Endothelial cell of umbilical vein (primary cell): ENCODE results near the gene C13orf46. TPM values are rescaled to one million over a fixed set of nuclear protein-coding genes. Genes with fewer than 3 reads are reported as not detected.

ENCODE experiments used
- BruUV-seq: library from RNA; stranded (reverse); fragments of 400-500 nt; replicated peaks from 2 replicates; lab custom pipeline; 2021; lab: Mats Ljungman, UMichigan
- CTCF ChIA-PET: fragments of 300-600, 350-600 bp; sonication (Branson Sonifier 250); formaldehyde crosslinking; loops from one replicate; lab custom pipeline; 2021; ENCODE audit warnings: antibody characterized with exemption, inconsistent platforms; lab: Charles Lee
- POLR2A ChIA-PET: fragments of 300-600, 350-600 bp; sonication (Branson Sonifier 250); formaldehyde crosslinking; loops from one replicate; lab custom pipeline; 2021; ENCODE audit warnings: antibody characterized with exemption, inconsistent platforms; lab: Charles Lee
- DNase-seq: peaks from one replicate; pipeline ENCODE4 v3.0.0-alpha.2; 2011; ENCODE audit warnings: low read depth, low spot score
- FAIRE-seq: peaks from 2 replicates; lab custom pipeline; 2011; peaks lifted over from hg19 to GRCh38; lab: Jason Lieb, UNC
- H2AFZ ChIP-seq: 2 replicates; pipeline ENCODE4 v1.6.0; 2012; ENCODE audit warnings: low read depth, low read length, control low read depth, inconsistent platforms
- H3K27ac ChIP-seq: 2 replicates; pipeline ENCODE4 v1.5.1; 2011; ENCODE audit warnings: low read depth, mild to moderate bottlenecking, control low read depth, low read length, moderate library complexity; ENCODE audit not compliant: insufficient read depth
- H3K27me3 ChIP-seq, 2 experiments: 2 replicates each; pipeline versions ENCODE4 v1.6.0 to v1.6.1; 2011; ENCODE audit warnings: low read length in 2 of 2, mixed read lengths in 1 of 2; ENCODE audit not compliant: control insufficient read depth in 2 of 2, insufficient read depth in 2 of 2
- H3K36me3 ChIP-seq, 2 experiments: 2 replicates in 1 of 2; 3 replicates in 1 of 2; pipeline ENCODE4 v1.5.1; 2011; ENCODE audit warnings: low read length in 2 of 2, mild to moderate bottlenecking in 1 of 2, moderate library complexity in 1 of 2; ENCODE audit not compliant: control insufficient read depth in 2 of 2, insufficient read depth in 2 of 2; ENCODE audit errors: extremely low read depth in 1 of 2
- H3K4me1 ChIP-seq: 3 replicates; pipeline ENCODE4 v1.5.1; 2011; ENCODE audit warnings: mild to moderate bottlenecking, low read length; ENCODE audit not compliant: control insufficient read depth, insufficient read depth; ENCODE audit errors: extremely low read depth
- H3K4me2 ChIP-seq: 2 replicates; pipeline ENCODE4 v1.6.1; 2011; ENCODE audit warnings: low read length, control low read depth, mixed read lengths; ENCODE audit not compliant: insufficient read depth
- H3K4me3 ChIP-seq, 3 experiments: fragments of 200-600 bp in 1 of 3; sonication (generic), shearing (Covaris generic) in 1 of 3; replicated peaks in 1 of 3; 2 replicates each; pipeline ENCODE4 v1.5.1; 2011 to 2016; ENCODE audit warnings: control low read depth in 3 of 3, low read length in 3 of 3, mild to moderate bottlenecking in 2 of 3, inconsistent platforms in 1 of 3, low read depth in 1 of 3, moderate library complexity in 1 of 3; ENCODE audit not compliant: insufficient read depth in 1 of 3
- H3K79me2 ChIP-seq: 2 replicates; pipeline ENCODE4 v1.6.0; 2012; ENCODE audit warnings: low read length, inconsistent platforms; ENCODE audit not compliant: control insufficient read depth, insufficient read depth
- H3K9ac ChIP-seq: replicated peaks from 2 replicates; pipeline ENCODE3; 2011; ENCODE audit warnings: low read length, control low read depth; ENCODE audit not compliant: insufficient read depth; ENCODE audit errors: extremely low read depth
- H3K9me1 ChIP-seq: replicated peaks from 3 replicates; pipeline ENCODE4 v1.6.0; 2011; ENCODE audit warnings: mild to moderate bottlenecking, low read length; ENCODE audit not compliant: control insufficient read depth, insufficient read depth; ENCODE audit errors: extremely low read depth
- H3K9me3 ChIP-seq: replicated peaks from 2 replicates; pipeline ENCODE4 v1.5.1; 2012; ENCODE audit warnings: low read length, inconsistent platforms; ENCODE audit not compliant: control insufficient read depth, insufficient read depth
- H4K20me1 ChIP-seq: replicated peaks from 2 replicates; pipeline ENCODE3; 2011; ENCODE audit warnings: mild to moderate bottlenecking, low read length; ENCODE audit not compliant: control insufficient read depth, insufficient read depth; ENCODE audit errors: extremely low read depth
- CTCF ChIP-seq, 2 donors: IDR thresholded peaks; 1 replicate in 1 of 2; 2 replicates in 1 of 2; pipeline ENCODE4 v1.5.1; 2011; ENCODE audit warnings: low read length in 2 of 2, mild to moderate bottlenecking in 2 of 2, moderate library complexity in 2 of 2, control low read depth in 1 of 2, inconsistent platforms in 1 of 2, low read depth in 1 of 2; ENCODE audit not compliant: insufficient read depth in 1 of 2; ENCODE audit errors: extremely low read depth in 1 of 2
- EZH2 ChIP-seq: IDR thresholded peaks from 2 replicates; pipeline ENCODE4 v1.6.1; 2012; ENCODE audit warnings: borderline replicate concordance, low read depth, mild to moderate bottlenecking, moderate library complexity, low read length, inconsistent platforms; ENCODE audit not compliant: severe bottlenecking
- FOS ChIP-seq: IDR thresholded peaks from 2 replicates; pipeline ENCODE4 v1.6.1; 2011; ENCODE audit warnings: mild to moderate bottlenecking, low read length, moderate library complexity, borderline replicate concordance; ENCODE audit not compliant: insufficient read depth
- GATA2 ChIP-seq: IDR thresholded peaks from 2 replicates; pipeline ENCODE4 v1.7.0; 2011; ENCODE audit warnings: low read depth, mild to moderate bottlenecking, moderate library complexity, mixed read lengths, low read length; ENCODE audit not compliant: insufficient read length, insufficient read depth
- JUN ChIP-seq: IDR thresholded peaks from 2 replicates; pipeline ENCODE4 v1.6.1; 2011; ENCODE audit warnings: borderline replicate concordance, low read depth; ENCODE audit not compliant: insufficient read length, insufficient read depth
- MYC ChIP-seq: IDR thresholded peaks from one replicate; pipeline ENCODE4 v1.6.1; 2011; ENCODE audit warnings: mild to moderate bottlenecking, low read depth, low read length
- POLR2A ChIP-seq: IDR thresholded peaks from 2 replicates; pipeline ENCODE4 v1.6.1; 2012; ENCODE audit warnings: low read depth, mild to moderate bottlenecking, control low read depth, low read length
- POLR2AphosphoS5 ChIP-seq: IDR thresholded peaks from 2 replicates; pipeline ENCODE4 v1.6.1; 2012; ENCODE audit warnings: low read depth, mild to moderate bottlenecking, control low read depth, low read length, moderate library complexity; ENCODE audit not compliant: insufficient read depth
- dilution Hi-C: fragments of 300-500 bp; cut with MboI; formaldehyde crosslinking; loops from one replicate; pipeline ENCODE4 v1.15.0; 2019; ENCODE audit warnings: low sequenced_read_pairs; ENCODE audit not compliant: extremely low pct_ligation_motif_present
- intact Hi-C: fragments of 100-400 bp; cut with micrococcal nuclease; formaldehyde crosslinking; loops from one replicate; pipeline ENCODE4 v1.10.0; 2022
- polyA plus RNA-seq, 4 experiments: library from polyadenylated mRNA; depleted of rRNA in 3 of 4; stranded (reverse) in 3 of 4; unstranded in 1 of 4; fragments of >200 nt; gene quantifications; 2 replicates each; pipeline versions ENCODE4 v1.2.1 to v1.2.3, GENCODE V29; 2011 to 2012; ENCODE audit warnings: missing spikeins in 1 of 4
- total RNA-seq: library from RNA; stranded (reverse); gene quantifications from 2 replicates; pipeline ENCODE4 v1.2.3, GENCODE V29; 2021
- TF ChIP-seq, protein P1 (sequence below): IDR thresholded peaks from 2 replicates; pipeline ENCODE4 v1.6.1; 2011; ENCODE audit not compliant: insufficient read depth, insufficient read length

The C13orf46 gene
- total and polyA plus RNA-seq, 2 donors (not counting 3 experiments of a cell fraction or from before 2014, with no cell fraction given) = 1.3 to 1.7 TPM

DNA sequence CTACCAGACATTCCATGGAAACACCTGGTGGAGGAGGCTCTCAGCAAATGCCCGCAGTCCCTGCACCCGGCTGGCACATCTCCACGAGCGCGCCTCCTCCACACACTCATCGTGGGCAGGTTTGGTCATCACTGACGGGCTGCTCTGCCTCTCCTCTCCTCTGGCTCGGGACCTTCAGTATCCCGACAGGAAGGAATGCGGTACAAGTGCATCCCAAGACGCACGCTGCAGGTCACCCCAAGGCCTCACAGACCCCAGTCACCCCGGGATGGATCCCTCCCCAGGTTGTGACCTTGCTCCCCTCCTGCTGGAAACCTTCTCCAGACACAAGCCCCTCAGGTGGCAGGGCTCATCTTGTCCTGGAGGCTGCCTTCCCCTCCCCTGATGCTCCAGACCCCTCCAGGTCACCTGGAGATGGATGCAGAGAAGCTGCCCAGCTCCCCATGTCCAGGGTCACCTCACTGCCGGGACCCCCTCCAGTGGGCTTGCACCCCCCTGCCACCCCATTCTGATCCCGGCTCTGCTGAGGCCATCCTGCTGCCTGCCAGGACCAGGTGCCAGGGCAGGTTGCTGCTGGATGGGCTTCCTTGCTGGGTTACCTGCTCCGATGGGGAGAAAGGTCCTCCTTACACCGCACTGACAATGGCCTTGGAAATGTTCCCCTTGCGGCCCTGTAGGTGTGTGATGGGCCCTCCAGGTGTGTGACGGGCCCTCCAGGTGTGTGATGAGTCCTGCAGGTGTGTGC is 29.9 kb downstream of the C13orf46 start:
- H3K36me3 ChIP-seq = no peaks in the 10 kb centered on the region
- dilution Hi-C loops = no loop called here
- CTCF ChIA-PET = no interaction called here
- H3K9ac ChIP-seq = no peak overlapping the region
- H3K9me1 ChIP-seq = no peaks in the 10 kb centered on the region
- no peak overlapping the region for H3K4me3 ChIP-seq
- no peaks in the 10 kb centered on the region for H3K79me2 ChIP-seq
- no TSS peak for BruUV-seq
- no peaks in the 10 kb centered on the region for H3K9me3 ChIP-seq
- no peak overlapping the region for H2AFZ ChIP-seq
- no peak overlapping the region for H3K27ac ChIP-seq
- TF ChIP-seq, protein P1, sequence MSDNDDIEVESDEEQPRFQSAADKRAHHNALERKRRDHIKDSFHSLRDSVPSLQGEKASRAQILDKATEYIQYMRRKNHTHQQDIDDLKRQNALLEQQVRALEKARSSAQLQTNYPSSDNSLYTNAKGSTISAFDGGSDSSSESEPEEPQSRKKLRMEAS = no peak
- TF ChIP-seq JUN (no peak), POLR2A (no peak), EZH2 (no peak), MYC (no peak), FOS (no peak), POLR2AphosphoS5 (no peak), GATA2 (no peak), CTCF (IDR thresholded peaks at IDR 0.05; ENCODE audit: extremely low read depth in 1 of 2, insufficient read depth in 1 of 2, low read depth in 1 of 2, low read length in 2 of 2) (no peak)
- POLR2A ChIA-PET = no interaction called here
- no peak for FAIRE-seq
- no peak overlapping the region for H3K4me2 ChIP-seq
- H3K4me1 ChIP-seq = no peaks in the 10 kb centered on the region
- intact Hi-C loops = no loop called here
- H4K20me1 ChIP-seq = no peaks in the 10 kb centered on the region
- no peak for DNase-seq
- H3K27me3 ChIP-seq = no peaks in the 10 kb centered on the region
